Right ventricle myocardium superior (tissue), 1 donor: Measurements from ENCODE around the gene TNNI2. TPM values are rescaled to one million over a fixed set of nuclear protein-coding genes. Genes with fewer than 3 reads are reported as not detected.
"Not testable (repeated sequence)": the region's sequence is repeated elsewhere in the genome, so short reads cannot be mapped to it uniquely, and the experiment has no call there.

Source experiments
- ATAC-seq: fragments of 200-7000 bp; cut with Tn5 transposase; one replicate; pipeline ENCODE4 v1.9.1; 2020; ENCODE audit warnings: mild to moderate bottlenecking; ENCODE audit not compliant: poor library complexity
- DNase-seq: peaks from one replicate; pipeline ENCODE4 v3.0.0-alpha.2; 2020
- intact Hi-C: fragments of 100-400 bp; cut with DNase I; formaldehyde crosslinking; loops from one replicate; pipeline ENCODE4 v1.11.2; 2022
- total RNA-seq: library from RNA; stranded (reverse); fragmentation: NEBNext Ultra II Directional; extraction: Animal tissue kit (Norgen Biotek cat#: 25700); gene quantifications from one replicate; pipeline ENCODE4 v1.2.1, GENCODE V29; 2021
- donor health status: DM: no; HTN: yes; CAD: no; lungs with severe emphysema.

The TNNI2 gene
- total RNA-seq, 1 donor from 2014 or later = not detected

DNA sequence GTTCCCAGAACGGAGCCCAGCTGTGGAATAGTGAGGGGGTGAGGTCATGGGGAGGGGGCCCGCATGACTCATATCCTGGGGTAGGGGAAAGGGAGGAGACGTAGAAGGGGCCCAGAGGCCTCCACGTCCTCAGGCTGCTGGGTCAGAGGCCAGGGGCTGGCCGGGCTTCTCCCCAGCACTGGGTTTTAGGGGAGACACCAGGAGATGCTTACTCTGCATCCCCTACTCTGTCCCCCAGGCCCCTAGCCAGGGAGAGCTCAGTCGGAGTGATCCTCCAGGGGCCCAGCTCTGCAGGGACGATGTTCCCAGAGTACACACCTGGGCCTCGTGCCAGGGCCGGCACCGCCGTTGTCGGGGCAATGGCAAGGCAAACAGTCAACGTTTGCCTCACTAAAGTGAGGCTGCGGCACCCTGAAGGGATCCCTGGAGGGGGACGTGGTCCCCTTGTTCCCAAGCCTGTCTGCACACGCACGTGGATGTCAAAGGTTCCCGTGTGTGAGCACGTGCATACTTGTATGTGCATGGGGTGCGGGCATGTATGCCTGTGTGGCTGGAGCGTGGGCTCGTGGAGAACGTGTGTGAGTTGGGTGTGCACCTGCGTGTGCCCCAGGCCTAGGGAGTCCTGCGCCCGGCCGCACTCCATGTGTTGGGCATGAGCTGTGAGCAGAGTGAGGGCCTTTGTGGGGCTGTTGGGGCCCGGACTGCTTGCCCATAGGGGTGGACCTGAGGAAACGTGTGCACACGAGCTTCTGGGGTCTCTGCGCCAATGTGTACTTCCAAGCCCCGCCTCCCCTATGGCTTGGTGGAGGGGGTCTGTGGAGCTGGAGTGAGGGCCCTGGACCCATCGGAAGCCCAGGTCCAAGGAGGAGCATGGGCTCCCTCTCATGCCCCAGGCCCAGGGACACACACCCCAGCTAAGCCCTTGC, 38.7 kb downstream of the TNNI2 start:
- peak; percentile 81 for DNase-seq
- ATAC-seq = no peak
- intact Hi-C loops = no loop called here

DNA sequence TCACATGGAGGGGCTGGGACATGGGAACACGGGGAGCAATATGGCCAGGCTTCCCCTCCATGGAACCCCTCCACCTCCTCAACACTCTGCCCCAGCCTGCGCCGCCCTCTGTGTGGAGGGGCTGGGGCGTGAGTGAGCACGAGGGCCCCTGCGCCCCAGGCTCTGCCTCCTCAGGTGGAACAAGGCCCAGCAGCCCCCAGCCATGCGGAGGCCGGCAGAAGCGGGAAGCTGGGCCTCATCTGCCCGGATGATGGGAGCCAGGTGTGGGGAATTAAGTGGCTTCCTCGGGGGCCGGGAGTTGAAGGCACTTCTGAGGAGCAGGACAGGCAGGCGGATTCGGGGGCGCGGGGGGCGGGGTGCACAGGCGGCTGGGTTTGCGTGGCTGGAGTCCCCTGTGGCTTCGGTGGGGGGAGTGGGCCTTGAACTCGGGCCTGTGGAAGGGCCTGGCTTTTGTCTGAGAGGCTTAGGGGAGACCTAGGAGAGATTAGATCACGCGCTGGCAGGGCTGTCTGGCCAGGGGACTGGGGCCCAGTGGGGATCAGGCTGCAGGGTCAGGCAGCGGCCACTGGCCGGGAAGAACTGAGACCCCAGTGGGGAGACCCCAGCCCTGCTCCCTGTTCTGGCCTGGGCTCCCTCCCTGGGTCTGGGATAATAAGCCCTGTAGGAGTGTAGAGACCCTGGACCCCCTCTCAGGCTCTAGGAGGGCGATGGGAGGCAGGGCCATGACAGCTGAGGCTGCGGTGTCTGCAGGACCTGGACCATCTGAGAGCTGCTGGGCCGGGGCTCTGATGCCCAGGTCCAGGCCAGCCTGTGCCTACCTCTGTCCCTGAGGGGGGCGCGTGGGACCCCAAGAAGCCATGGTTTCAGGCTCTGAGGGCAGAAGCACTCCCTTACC, 39.6 kb downstream of the TNNI2 start:
- peak; percentile 15 for ATAC-seq
- peak; percentile 61 for DNase-seq
- intact Hi-C loops = no loop called here

DNA sequence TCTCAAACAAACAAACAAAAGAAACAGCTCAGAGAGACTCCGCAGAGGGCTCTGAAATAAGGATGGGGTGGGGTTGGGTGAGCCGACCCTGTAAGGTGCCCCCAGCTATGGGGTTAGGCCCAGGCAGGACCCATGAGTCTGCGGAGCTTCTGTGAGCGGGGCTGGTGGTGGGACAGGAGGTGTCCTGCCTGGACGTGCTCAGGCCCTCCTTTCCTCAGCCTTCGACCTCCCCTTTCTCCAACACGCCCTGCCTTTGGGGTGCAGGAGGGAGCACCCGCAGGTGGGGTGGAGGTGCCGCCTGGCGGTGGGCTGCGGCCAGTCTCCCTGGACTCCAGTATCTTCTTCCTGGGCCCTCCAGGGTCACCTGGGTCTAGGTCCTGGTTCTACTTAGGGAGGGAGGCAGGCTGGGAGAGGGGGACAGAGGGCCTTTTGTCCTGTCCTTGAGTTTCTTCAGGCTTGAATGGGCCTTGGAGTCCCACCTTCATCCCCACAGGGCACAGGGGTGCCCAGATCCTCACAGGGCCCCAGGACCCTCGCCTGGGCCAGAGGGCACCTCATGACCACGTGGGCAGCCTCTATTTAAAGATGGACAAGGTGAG, 40.7 kb downstream of the TNNI2 start:
- ATAC-seq = no peak
- intact Hi-C loops = no loop called here
- DNase-seq = peak; percentile 35

DNA sequence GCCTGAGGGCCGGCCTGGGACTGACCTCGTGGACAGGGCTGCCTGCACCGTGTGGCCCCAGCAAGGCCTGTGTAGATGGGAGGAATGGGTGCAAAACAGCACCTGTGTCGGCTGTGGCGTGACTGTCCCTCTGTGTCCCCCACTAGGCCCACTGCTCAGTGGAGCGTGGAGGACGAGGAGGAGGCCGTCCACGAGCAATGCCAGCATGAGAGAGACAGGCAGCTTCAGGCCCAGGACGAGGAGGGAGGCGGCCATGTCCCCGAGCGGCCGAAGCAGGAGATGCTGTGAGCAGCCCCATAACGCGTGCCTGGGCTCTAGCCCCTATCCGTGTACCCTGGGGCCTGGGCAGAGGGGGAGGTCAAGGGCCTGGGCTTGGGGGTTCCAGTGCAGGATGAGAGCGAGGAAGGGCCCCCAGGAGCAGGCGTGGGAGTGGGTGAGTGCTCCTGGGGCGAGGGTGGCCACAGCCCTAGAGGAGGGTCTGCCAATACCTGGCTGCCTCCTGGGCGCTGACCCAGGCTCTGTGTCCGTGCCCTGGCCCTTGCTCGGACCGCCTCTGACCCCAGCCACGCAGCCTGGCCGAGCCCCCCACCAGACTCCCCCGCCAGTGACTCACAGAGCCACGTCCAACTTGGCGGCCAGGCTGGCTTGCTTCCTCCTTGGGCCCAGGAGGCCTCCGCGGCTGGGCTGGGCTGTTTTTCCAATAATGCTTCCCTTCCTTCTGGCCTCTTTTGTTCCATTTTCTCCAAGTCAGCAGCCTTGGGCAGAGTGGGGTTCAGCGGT, 41.4 kb downstream of the TNNI2 start:
- DNase-seq (peak; percentile 90), ATAC-seq (peak; percentile 62)
- intact Hi-C loops = loop anchor here (5.0 to 10.0 kb wide), 3 partner anchors 37 to 265 kb away; partner anchors contain the start of gene TNNT3

DNA sequence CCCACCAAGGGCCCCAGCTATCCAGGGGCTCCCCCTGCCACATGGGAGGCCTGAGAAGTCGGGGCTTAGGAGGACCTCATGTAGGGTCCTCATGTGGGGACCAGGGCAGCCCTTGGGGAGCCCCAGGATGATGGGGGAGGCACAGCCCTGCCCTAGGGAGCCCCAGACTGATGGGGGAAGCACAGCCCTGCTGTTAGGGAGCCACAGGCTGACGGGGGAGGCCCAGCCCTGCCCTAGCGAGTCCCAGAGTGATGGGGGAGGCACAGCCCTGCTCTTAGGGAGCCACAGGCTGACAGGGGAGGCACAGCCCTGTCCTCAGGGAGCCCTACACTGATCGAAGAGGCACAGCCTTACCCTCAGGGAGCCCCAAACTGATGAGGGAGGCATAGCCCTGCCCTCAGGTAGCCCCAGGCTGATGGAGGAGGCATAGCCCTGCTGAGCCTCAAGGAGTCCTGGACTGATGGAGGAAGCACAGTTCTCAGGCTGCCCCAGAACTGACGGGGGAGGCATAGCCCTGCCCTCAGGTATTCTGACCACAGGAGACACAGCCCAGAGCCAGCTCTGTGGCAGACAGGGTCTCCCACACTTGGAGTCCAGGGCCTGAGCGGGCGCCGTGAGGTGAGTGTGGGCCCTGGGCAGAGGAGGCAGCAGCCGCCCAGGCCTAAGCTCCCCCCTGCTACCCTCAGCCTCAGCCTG, 42.1 kb downstream of the TNNI2 start:
- ATAC-seq = peak; percentile 1
- DNase-seq = no peak
- intact Hi-C loops = loop anchor here (5.0 to 10.0 kb wide), 3 partner anchors 36 to 264 kb away; partner anchors contain the start of gene TNNT3

DNA sequence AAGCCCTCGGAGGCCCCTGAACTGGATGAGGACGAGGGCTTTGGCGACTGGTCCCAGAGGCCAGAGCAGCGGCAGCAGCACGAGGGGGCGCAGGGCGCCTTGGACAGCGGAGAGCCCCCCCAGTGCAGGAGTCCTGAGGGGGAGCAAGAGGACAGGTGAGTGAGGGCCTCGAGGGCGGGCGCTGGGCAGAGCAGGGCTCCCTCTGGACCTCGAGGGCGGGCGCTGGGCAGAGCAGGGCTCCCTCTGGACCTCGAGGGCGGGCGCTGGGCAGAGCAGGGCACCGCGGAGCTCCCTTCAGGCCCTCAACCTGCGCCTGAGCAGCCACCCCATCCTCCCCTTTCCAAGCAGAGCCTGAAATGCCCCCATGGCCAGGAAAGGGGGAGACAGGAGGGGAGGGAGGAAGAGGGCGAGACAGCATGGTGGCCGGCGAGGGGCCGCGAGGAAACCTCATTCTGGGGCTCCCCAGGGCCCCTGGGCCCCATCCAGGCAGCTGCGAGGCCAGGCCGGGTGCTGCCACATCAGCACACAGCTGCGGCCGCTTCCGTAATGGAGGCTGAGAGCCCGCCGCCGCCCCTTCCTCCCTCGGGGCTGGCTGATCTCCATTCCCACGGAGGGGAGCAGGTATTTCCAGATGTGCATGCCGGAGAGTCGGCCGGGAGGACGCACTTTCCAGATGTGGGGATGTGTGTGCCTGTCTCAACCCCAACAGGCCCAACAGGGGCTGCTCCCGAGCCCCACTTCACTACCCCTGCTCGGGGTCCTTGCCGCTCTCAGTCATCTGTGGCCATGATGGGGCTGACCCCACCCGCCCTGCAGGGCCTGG, 42.9 kb downstream of the TNNI2 start:
- DNase-seq (peak; percentile 85), ATAC-seq (peak; percentile 52)
- intact Hi-C loops = loop anchor here (5.0 to 10.0 kb wide), 3 partner anchors 36 to 263 kb away; partner anchors contain the start of gene TNNT3

DNA sequence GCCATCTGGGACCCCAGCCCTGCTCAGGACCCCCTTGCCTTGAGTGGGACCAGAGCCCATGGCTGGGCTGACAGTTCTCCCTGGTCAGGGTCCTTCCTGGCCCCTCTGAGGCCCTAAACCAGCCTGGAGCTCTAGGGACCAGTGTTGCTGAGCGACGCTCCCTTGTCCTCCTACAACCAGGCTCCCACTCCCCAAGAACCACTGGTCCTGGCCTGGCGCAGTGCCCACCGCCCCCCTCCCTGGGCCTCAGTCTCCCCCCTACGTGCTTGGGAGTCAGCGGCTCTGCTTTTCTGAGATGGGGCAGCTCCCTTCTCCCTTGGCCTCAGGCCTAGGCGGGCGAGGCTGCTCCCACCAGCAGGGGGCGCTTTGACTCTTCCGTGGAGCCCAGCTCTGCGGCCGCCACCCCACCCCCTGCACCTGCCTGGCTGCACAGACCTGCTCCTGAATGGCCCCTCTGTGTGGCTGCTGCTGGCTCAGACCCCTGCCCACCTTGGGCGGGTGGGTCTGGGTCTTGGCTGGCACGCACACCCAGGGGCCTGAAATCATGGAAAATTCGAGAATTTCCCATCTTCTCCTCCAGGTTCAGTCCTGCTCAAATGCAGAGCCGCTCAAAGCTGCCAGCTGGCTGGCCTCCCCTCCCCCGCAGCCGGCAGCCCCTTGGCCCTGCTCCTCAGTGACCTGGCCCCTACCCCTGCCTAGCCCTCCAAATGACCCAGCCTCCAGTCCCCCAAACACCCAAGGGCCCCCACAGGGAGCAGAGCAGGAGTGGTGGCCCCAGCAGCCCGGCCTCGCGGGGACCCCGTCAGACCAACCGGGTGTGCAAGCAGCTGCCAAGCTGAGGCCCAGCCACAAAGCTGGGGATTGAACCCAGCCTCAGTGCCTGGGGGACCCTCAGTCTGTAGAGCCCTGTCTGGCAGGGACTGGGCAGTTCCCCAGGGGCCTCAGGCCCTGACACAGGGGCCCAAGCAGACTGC, 43.8 kb downstream of the TNNI2 start:
- ATAC-seq = peak; percentile 79
- intact Hi-C loops = loop anchor here (5.0 to 10.0 kb wide), 3 partner anchors 35 to 262 kb away; partner anchors contain the start of gene TNNT3
- DNase-seq = peak; percentile 92

DNA sequence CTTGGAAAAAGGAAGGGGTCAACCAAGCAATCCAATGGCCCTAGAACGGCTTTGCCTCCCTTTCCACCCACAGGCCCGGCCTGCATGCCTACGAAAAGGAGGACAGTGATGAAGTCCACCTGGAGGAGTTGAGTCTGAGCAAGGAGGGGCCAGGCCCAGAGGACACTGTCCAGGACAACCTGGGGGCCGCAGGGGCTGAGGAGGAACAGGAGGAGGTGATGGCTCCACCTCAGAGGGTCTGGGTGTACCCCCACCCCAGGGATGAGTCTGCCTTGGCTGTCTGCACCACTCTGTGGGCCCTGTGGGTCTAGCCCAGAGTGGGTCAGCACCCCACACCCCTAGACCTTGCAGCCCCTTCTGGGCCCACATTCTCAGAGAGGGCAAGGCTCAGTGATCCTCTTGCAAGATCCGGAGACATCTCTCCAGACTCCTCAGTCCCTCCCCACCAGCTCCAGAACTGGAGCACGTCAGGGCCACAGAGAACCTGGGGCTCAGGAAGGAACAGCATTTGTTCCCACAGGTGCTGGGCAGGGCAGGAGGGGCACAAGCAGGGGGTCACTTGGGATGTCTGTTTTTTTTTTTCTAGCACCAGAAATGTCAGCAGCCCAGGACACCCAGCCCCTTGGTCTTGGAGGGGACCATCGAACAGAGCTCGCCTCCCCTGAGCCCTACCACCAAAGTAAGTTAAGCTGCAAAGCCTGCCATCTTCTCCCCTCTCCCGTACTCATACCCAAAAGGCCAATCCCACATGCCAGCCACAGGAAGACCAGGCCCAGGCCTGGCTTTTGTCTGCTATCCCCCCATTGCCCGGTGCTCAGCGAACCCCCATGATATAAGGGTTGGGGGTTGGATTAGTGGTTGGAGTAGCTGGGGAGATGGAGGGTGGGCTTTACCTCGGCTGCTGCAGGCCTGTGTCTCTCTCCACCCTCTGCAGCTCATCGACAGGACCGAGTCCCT, 44.8 kb downstream of the TNNI2 start:
- ATAC-seq (no peak), DNase-seq (no peak)
- intact Hi-C loops = loop anchor here (5.0 to 10.0 kb wide), 3 partner anchors 34 to 261 kb away; partner anchors contain the start of gene TNNT3

DNA sequence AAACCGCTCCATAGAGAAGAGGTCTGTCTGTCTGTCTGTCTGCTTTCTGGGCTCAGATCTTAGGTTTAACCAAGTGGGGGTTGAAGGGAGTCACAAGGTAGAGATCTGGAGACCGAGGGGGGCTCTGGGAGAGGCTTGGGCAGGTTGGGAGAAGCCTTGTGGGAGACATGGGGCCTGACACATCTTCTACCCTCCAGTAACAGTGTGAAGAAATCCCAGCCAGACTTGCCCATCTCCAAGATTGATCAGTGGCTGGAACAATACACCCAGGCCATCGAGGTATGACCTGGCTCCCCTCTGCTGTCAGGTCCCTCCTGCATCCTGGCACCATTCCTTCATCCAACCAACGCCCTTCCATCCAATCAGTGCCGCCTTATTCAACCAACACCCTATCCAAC, 45.5 kb downstream of the TNNI2 start:
- no peak for ATAC-seq
- DNase-seq = no peak
- intact Hi-C loops = loop anchor here (5.0 to 10.0 kb wide), 3 partner anchors 33 to 260 kb away; partner anchors contain the start of gene TNNT3

DNA sequence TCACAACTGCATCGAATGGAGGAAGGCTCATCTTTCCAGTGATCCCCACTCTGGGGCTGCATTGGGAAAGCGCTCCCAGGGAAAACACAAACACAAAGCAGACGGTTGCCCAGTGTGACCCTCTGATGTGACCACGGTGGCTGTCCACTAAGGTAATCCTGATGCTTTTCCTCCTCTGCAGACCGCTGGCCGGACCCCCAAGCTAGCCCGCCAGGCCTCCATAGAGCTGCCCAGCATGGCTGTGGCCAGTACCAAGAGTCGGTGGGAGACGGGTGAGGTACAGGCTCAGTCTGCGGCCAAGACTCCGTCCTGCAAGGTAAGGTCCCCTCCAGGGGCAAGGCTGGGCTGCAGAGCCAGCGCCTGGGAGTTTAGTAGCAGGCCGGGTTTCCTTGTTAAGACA, 47.8 kb downstream of the TNNI2 start:
- ATAC-seq, DNase-seq: not testable (repeated sequence)
- intact Hi-C loops = loop anchor here (10.0 kb wide), 1 partner anchor 258 kb away; no protein-coding TSS in a partner anchor

DNA sequence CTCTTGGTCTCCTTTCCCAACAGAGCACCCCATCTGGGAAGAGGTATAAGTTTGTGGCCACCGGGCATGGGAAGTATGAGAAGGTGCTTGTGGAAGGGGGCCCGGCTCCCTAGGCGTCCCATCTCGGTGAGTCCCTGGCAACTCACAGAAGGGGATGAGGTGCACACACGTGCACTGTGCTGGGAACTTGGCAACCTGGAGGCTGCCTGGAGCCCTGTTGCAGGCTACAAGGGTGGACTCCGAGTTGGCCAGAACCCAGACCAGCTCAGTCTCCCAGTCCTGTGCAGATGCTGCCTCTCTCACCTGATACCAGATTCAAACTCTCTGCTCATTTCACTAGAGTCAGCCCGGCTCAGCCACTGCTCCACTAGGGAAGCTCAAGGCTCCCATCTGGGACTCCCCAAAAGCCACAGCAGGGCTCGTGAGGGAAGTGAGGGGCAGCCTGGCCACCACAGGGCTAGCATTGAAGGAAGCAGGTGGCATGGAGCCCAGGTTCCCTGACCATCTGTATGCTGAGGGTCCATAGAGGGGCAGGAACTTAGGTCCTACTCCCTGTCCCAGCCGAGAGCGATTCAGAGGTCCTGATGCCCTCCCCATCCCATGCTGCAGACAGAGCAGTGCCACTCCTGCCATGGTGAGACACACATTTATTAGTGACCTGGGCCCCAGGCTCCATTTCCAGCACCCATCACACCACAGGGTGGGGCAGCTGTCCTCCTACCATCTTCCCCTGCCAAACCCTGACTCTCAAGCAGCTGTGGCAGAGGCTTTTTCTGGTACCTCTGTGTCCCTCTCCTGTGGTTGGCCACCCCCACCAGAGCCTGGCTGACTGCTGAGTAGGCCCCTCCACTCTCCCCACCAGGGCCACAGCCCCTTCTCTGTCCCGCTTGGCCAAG, 48.9 kb downstream of the TNNI2 start:
- ATAC-seq (no peak), DNase-seq (no peak)
- intact Hi-C loops = loop anchor here (10.0 kb wide), 1 partner anchor 257 kb away; no protein-coding TSS in a partner anchor

DNA sequence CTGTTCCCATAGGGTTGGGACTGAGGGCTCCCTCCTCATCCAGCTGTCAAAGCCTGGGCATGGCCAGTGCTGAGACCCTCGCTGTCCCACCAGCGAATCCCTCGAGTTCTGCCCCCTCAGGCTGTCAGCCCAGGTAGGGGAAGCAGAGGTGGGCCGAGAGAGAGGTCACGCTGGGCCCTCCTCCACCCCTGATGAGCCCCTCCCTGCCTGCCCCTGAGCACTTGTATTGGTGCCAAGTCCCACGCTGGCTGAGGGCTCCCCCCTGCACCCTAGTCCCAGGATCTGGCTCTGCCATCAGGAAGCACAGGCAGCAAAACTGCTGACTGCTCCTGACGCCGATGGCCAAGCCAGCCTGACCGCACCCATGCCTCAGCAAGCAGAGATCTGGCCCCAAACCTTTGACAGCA, 49.6 kb downstream of the TNNI2 start:
- DNase-seq = peak; percentile 44
- intact Hi-C loops = loop anchor here (10.0 kb wide), 1 partner anchor 256 kb away; no protein-coding TSS in a partner anchor
- no peak for ATAC-seq

DNA sequence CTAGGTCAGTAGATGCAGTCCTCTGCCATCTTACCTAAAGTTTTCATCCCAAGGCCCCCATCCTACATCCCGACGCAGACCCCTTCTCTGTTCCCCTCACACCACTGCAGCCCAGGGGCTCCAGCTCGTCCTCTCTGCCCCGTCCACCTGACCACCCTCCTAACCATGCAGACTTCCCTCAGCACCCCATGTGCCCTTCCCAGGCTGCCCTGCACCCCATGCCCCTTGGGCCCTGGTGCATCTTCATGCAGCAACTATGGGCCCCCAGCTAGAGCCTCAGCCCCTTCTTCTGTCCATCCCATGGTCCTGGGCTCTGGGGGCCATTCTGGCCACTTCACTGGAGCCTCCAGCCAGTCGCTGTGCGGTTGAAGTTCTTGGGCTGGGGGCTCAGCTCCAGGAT, 50.0 kb downstream of the TNNI2 start:
- intact Hi-C loops = loop anchor here (10.0 kb wide), 1 partner anchor 256 kb away; no protein-coding TSS in a partner anchor
- DNase-seq = no peak
- no peak for ATAC-seq
